A549 (cell line): Measurements from ENCODE around the gene CIRBP. TPM values are rescaled to one million over a fixed set of nuclear protein-coding genes. Genes with fewer than 3 reads are reported as not detected.

Experiments
- ATAC-seq, 2 experiments: fragments of 200-7000 bp in 1 of 2; fragments of >200 bp in 1 of 2; cut with Nextera tagmentation in 1 of 2; cut with Tn5 transposase in 1 of 2; 3 replicates each; pipeline versions ENCODE4 v1.8.0 to v1.9.1; 2018 to 2020; ENCODE audit warnings: mild to moderate bottlenecking in 1 of 2, moderate library complexity in 1 of 2
- CTCF ChIA-PET: fragments of 300-600 bp; sonication (Branson Sonifier 250); formaldehyde crosslinking; extraction: SDS; loops from one replicate; lab custom pipeline; 2021; ENCODE audit warnings: antibody characterized with exemption, inconsistent platforms; lab: Yijun Ruan, JAX
- POLR2A ChIA-PET: fragments of 350-600 bp; formaldehyde crosslinking; extraction: SDS; loops from one replicate; lab custom pipeline; 2021; ENCODE audit warnings: antibody characterized with exemption, inconsistent platforms; lab: Yijun Ruan, JAX
- DNase-seq, 2 experiments: peaks; one replicate each; pipeline versions ENCODE4 v3.0.0 to v3.0.0-alpha.2; 2011 to 2016; ENCODE audit warnings: low read depth in 1 of 2, low spot score in 1 of 2
- FAIRE-seq: peaks from 2 replicates; lab custom pipeline; 2011; peaks lifted over from hg19 to GRCh38; lab: Jason Lieb, UNC
- H3K27ac ChIP-seq, 2 experiments: fragments of >200 bp; sonication (Bioruptor Twin); formaldehyde crosslinking; 3 replicates each; pipeline ENCODE4 v1.5.1; 2016 to 2017
- H3K4me1 ChIP-seq: fragments of >200 bp; sonication (Bioruptor Twin); formaldehyde crosslinking; 3 replicates; pipeline ENCODE4 v1.6.1; 2016
- H3K4me2 ChIP-seq: fragments of >200 bp; sonication (Bioruptor Twin); formaldehyde crosslinking; 3 replicates; pipeline ENCODE4 v1.6.1; 2016
- H3K4me3 ChIP-seq: fragments of >200 bp; sonication (Bioruptor Twin); formaldehyde crosslinking; 3 replicates; pipeline ENCODE4 v1.5.1; 2016
- H3K9me3 ChIP-seq: fragments of >200 bp; sonication (Bioruptor Twin); formaldehyde crosslinking; 3 replicates; pipeline ENCODE4 v1.6.1; 2016
- CHD2 ChIP-seq: fragments of 150-350 bp; IDR thresholded peaks from 2 replicates; pipeline ENCODE4 v1.6.1; 2014; ENCODE audit warnings: low read length; ENCODE audit not compliant: partially characterized antibody
- EHF ChIP-seq: fragments of 250-450 bp; sonication (Bioruptor Pico); IDR thresholded peaks from 2 replicates; pipeline ENCODE4 v1.5.0; 2020; ENCODE audit warnings: mild to moderate bottlenecking
- EP300 ChIP-seq, 2 experiments: fragments of >200 bp; sonication (Bioruptor Twin); formaldehyde crosslinking; IDR thresholded peaks; 2 replicates in 1 of 2; 3 replicates in 1 of 2; pipeline ENCODE4 v1.6.1; 2016 to 2017
- FOSL2 ChIP-seq, 2 experiments: fragments of 450-650 bp in 1 of 2; fragments of >200 bp in 1 of 2; sonication (Bioruptor Twin) in 1 of 2; formaldehyde crosslinking; IDR thresholded peaks; 2 replicates each; pipeline versions ENCODE4 v1.5.0 to v1.6.1; 2016 to 2020; ENCODE audit warnings: mild to moderate bottlenecking in 1 of 2, moderate library complexity in 1 of 2
- HMGXB4 ChIP-seq: fragments of 250-450 bp; sonication (Bioruptor Pico); IDR thresholded peaks from 2 replicates; pipeline ENCODE4 v1.5.0; 2021; ENCODE audit warnings: mild to moderate bottlenecking, moderate library complexity, borderline replicate concordance
- HOXB13 ChIP-seq: fragments of 250-450 bp; sonication (Bioruptor Pico); IDR thresholded peaks from 2 replicates; pipeline ENCODE4 v1.5.0; 2020; ENCODE audit warnings: low read depth, mild to moderate bottlenecking, moderate library complexity
- JUNB ChIP-seq: fragments of >200 bp; sonication (Bioruptor Twin); formaldehyde crosslinking; IDR thresholded peaks from 2 replicates; pipeline ENCODE4 v1.6.1; 2016
- MAFK ChIP-seq: fragments of 450-650 bp; IDR thresholded peaks from 2 replicates; pipeline ENCODE4 v1.6.1; 2014; ENCODE audit not compliant: partially characterized antibody
- MYC ChIP-seq: IDR thresholded peaks from 2 replicates; pipeline ENCODE4 v1.6.1; 2012; ENCODE audit warnings: mild to moderate bottlenecking, inconsistent platforms, low read length, improper control_type of control experiment, borderline replicate concordance
- NR3C1 ChIP-seq: fragments of >200 bp; sonication (Bioruptor Twin); formaldehyde crosslinking; IDR thresholded peaks from 3 replicates; pipeline ENCODE4 v1.6.1; 2017
- RAD21 ChIP-seq, 2 experiments: fragments of >200 bp in 1 of 2; sonication (Bioruptor Twin) in 1 of 2; formaldehyde crosslinking in 1 of 2; IDR thresholded peaks in 1 of 2; conservative IDR thresholded peaks in 1 of 2; 2 replicates in 1 of 2; 3 replicates in 1 of 2; pipeline ENCODE4 v1.6.1; 2012 to 2018; ENCODE audit warnings: inconsistent platforms in 1 of 2
- RFX5 ChIP-seq: fragments of 450-650 bp; IDR thresholded peaks from 2 replicates; pipeline ENCODE4 v1.7.1; 2014; ENCODE audit warnings: antibody characterized with exemption, mild to moderate bottlenecking, moderate library complexity
- ZC3H11A ChIP-seq: fragments of 450-650 bp; IDR thresholded peaks from 2 replicates; pipeline ENCODE4 v1.6.1; 2014; ENCODE audit warnings: antibody characterized with exemption, mild to moderate bottlenecking
- ZSCAN20 ChIP-seq: fragments of 250-450 bp; sonication (Bioruptor Pico); IDR thresholded peaks from 2 replicates; pipeline ENCODE4 v1.8.0; 2022; ENCODE audit warnings: mild to moderate bottlenecking, moderate library complexity
- WGBS: methylation state at CpG from one replicate; pipeline ENCODE4 v1.1.6; 2017; ENCODE audit errors: missing lambda C conversion rate; 5-methylcytosine and 5-hydroxymethylcytosine counted together
- polyA plus RNA-seq, 4 experiments: library from polyadenylated mRNA; depleted of rRNA in 3 of 4; stranded (reverse); fragments of >200 nt; fragmentation: RNase III in 1 of 4; extraction: RNeasy Plus Mini Kit Qiagen cat#74134 plus additional on column Dnase treatment in 1 of 4; gene quantifications; 2 replicates in 3 of 4; 3 replicates in 1 of 4; pipeline ENCODE4 v1.2.3, GENCODE V29; 2011 to 2017
- TF ChIP-seq, protein P1 (sequence below): fragments of 150-350 bp; IDR thresholded peaks from 2 replicates; pipeline ENCODE4 v1.6.1; 2014; ENCODE audit warnings: low read depth, mild to moderate bottlenecking, low read length
- TF ChIP-seq, protein P2 (sequence below): IDR thresholded peaks from 2 replicates; pipeline ENCODE4 v1.6.1; 2012; ENCODE audit warnings: low read depth, borderline replicate concordance

The CIRBP gene
- polyA plus RNA-seq, 2 of the 4 experiments (the other 2 are of a cell fraction) = 151 to 178 TPM

GRCh38 chr19:1229924-1230782 is 39.0 kb upstream of the CIRBP start:
- no peak for FAIRE-seq

DNA sequence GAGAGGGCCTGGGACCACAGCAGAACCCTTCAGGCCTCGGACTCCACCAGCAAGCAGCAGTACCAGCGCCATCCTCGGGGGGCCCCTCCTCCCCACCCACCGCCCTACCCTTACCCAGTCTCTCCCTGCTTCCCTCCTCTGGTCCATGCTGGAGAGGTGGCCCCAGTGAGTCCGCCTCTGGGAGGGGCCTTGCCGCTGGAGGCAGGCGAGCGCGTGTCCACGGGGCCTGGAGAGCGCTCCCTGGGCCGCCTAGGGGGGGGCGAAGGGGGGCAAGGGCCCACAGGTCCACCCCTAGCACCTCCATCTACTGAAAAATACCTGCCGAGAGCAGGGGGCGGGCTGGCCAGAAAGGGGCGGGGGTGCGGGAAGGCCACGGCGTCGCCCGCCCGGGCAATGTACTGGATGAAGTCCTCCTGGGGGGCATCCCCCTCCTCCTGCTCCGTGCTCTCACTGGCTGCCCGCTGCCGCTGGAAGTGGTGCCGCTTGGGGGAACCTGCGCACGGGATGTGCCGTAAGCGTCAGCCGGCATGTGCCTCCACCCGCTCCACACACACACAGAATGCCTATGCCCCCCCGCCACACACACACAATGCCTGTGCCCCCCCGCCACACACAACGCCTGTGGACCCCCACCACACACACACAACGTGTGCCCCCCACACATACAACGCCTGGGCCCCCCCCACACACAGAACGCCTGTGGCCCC is 38.2 kb upstream of the CIRBP start:
- no peak overlapping the region for H3K4me2 ChIP-seq
- TF ChIP-seq RFX5 (no peak), ZSCAN20 (CRISPR knock-in tag) (no peak), NR3C1 (no peak), FOSL2 (IDR thresholded peaks at IDR 0.05) (no peak), FOSL2 (CRISPR knock-in tag; IDR thresholded peaks at IDR 0.05) (no peak), JUNB (no peak), MAFK (no peak), HOXB13 (no peak), RAD21 (conservative IDR thresholded peaks at IDR 0.05 in 1 of 2, IDR thresholded peaks at IDR 0.05 in 1 of 2) (no peak), CHD2 (no peak), MYC (no peak)
- TF ChIP-seq, protein P1, sequence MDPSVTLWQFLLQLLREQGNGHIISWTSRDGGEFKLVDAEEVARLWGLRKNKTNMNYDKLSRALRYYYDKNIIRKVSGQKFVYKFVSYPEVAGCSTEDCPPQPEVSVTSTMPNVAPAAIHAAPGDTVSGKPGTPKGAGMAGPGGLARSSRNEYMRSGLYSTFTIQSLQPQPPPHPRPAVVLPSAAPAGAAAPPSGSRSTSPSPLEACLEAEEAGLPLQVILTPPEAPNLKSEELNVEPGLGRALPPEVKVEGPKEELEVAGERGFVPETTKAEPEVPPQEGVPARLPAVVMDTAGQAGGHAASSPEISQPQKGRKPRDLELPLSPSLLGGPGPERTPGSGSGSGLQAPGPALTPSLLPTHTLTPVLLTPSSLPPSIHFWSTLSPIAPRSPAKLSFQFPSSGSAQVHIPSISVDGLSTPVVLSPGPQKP = no peak
- TF ChIP-seq, protein P2, sequence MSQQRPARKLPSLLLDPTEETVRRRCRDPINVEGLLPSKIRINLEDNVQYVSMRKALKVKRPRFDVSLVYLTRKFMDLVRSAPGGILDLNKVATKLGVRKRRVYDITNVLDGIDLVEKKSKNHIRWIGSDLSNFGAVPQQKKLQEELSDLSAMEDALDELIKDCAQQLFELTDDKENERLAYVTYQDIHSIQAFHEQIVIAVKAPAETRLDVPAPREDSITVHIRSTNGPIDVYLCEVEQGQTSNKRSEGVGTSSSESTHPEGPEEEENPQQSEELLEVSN = no peak
- H3K4me3 ChIP-seq = no peak overlapping the region
- FAIRE-seq = no peak
- 90% methylated on average over 22 of the region's 38 CpGs for WGBS
- no peaks in the 10 kb centered on the region for H3K9me3 ChIP-seq
- no peak for DNase-seq
- peak in 1 of 2 experiments; percentile 44; a peak in 3 of 6 replicates for ATAC-seq
- H3K27ac ChIP-seq = no peak overlapping the region
- POLR2A ChIA-PET = interaction anchor here (0.7 kb wide), 1 partner anchor 15 kb away, joined by 3 read pairs; no protein-coding TSS in a partner anchor
- CTCF ChIA-PET = interaction anchor here (0.7 to 1.1 kb wide), 2 partner anchors 10 to 54 kb away, joined by 3 to 6 read pairs; no protein-coding TSS in a partner anchor
- peaks cover 19% of the 10 kb centered on the region; the same call in 2 of the 3 replicates for H3K4me1 ChIP-seq

More at GRCh38 chr19:1229924-1230782, 39.0 kb upstream of the CIRBP start:
- Histone ChIP-seq H3K4me1 (peaks cover 17% of the 10 kb centered on the region; the same call in 2 of the 3 replicates), H3K9me3 (no peaks in the 10 kb centered on the region), H3K27ac (no peak overlapping the region), H3K4me3 (no peak overlapping the region), H3K4me2 (no peak overlapping the region)
- ATAC-seq = no peak
- no peak for DNase-seq
- ChIA-PET POLR2A (interaction anchor here (0.7 kb wide), 1 partner anchor 14 kb away, joined by 3 read pairs; no protein-coding TSS in a partner anchor), CTCF (interaction anchor here (0.7 to 1.7 kb wide), 3 partner anchors 11 to 55 kb away, joined by 3 to 6 read pairs (median 5); no protein-coding TSS in a partner anchor)
- no peak for TF ChIP-seq ZC3H11A
- no peak for TF ChIP-seq EP300 (IDR thresholded peaks at IDR 0.05)
- TF ChIP-seq EHF (CRISPR knock-in tag) = no peak
- no peak for TF ChIP-seq HMGXB4
- 77% methylated on average over 9 of the region's 61 CpGs for WGBS
